ENCODE measurements around the gene CACNG4.

Gene CACNG4

DNA sequence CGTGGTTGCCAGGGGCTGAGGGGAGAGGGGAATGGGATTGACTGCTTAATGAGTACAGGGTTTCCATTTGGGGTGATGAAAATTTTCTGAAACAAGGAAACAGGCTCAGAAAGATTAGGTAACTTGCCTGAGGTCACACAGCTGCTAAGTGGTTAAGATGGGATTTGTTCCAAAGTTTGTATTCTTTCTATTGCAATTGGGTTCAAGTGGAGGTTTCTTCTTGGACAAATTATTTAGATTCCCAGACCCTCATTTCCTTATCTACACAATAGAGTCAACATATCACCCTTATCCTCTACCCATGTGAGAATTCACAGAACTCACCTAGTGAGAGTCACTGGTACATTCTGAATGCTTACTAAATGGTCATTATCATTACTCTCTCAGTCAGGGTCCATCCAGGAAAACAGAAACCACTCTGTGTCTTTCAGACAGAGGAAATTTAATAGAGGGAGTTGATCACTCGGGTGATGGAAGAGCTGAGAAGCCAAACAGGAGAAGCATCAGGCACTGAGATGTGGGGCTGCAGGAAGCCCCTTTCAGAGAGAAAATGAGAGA lies 22.6 kb downstream of the CACNG4 start:
- DNase-seq = no peak

DNA sequence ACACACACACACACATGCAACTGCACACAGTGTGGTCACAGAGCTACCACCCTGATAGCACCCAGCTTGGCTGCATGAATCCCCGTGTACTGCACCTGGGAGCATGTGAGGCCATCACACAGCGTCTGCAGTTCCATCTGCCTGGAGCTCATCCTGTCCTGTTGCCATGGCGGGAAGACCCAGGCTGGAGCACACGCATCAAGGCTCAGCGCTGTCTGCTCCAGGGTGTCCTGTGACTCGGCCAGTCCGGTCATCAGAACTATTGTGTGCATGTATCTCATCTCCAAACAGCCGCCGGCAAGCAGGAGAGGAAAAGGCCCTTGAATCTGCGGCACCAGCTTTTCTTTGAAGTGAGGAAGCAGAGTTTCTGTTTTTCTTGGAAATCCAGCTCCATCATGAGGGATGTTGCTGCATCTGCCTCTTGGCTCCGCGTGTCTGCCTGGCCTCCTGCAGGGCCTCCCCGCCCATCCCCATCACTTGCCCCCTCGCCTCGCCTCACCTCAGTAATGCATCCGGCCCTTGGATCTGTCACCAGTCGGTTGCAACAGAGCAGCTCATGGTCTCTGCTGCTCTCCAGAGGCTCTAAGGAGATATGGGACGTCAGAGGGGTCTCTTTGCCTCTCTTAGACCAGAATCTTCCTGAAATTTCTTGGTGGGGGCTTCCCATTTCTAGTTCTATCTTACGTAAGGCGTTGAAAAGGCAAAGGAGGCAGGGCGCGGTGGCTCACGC lies 23.7 kb downstream of the CACNG4 start:
- no peak for DNase-seq

DNA sequence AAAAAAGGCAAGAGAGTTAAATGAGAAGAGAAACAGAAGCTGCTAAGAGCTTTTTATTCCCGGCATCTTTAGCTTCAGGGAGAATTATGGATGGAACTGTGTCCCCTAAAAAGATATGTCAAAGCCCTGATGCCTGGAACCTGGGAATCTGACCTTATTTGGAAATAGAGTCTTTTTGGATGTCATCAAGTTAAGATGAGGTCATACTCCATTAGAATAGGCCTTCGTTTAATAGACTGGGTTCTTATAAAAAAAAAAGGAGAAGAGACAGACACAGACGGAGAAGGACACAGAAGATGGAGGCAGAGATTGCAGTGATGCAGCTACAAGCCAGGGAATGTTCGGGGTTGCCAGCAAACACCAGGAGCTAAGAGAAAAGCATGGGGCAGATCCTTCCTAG lies 24.6 kb downstream of the CACNG4 start:
- no peak for DNase-seq

DNA sequence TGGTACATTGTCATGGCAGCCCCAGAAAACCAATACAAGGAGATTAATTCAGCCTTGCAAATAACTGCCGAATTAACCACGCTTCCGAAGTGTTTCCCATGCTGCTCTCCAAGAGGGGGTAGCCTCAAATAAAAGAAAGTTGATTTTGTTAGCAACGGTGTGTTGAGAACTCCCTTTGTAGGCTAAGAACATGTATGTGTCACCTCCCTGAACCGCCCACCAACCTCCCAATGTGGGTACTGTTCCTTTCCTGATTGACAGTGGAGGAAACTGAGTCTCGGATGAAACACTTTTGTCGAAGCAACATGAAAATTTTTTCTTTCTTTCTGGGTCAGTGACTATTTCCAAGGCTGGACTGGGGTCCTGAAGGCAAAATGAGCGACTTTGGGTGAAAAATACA lies 25.1 kb downstream of the CACNG4 start:
- no peak for DNase-seq

DNA sequence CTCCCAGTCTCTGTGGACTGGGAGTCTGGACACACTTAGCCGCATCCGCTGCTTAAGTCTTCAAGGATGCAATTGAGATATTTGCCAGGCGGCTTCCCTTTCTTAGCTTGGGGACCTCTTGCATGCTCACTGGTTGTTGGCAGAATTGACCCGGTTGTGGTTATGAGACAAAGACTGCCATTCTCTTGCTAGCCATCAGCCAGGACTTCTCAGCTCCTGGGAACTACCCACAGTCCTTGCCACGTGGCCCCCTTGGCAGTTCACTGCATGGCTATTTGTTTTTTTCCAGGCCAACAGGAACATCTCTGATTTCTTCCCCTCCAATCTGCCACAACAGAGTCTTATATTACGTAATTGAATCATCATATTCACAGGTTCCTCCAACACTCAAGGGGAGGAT lies 25.5 kb downstream of the CACNG4 start:
- DNase-seq = no peak

DNA sequence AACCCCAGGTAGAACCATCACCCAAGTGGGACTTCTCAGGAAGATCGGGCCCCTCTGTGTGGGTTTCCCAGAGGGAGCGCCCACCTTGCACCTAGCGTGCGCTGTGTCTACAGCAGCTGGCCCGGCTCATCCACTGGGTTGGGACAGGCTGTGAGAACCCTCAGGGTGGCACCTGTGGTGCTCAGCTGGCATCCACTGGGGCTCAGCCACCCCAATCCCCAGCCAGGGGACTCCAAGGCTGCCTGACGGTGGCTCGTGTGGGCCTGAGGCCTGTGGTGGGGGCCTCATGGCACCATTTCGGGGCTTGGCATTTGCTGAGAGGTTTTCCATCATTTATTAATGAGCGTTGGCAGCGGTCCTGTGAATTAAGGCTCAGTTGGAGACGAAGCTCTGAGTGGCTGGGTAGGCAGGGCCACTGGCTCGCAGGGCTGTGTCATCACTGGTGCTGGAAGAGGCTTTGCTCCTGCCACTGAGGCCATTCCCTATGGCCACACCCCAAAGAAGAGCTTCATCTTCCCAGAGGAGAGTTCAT lies 28.5 kb downstream of the CACNG4 start:
- no peak for DNase-seq

DNA sequence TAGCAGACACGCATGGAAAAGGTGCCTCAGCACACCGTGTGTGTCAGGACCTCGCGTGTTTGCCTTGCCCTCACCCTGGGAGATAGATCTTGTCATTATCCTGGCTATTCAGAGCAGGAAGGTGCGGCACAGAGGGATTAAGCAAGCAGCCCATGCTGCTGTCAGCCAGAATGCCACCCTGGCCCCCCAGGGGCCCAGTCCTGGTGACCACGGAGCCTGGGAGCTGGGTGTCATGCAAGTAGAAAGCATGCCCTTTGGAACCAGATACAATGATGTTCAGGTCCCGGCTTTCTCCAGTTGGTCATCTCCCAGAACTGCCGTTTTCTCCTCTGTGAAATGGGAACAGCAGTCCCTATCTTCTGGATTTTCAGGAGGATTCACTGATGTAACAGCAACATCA lies 29.9 kb downstream of the CACNG4 start:
- no peak for DNase-seq

DNA sequence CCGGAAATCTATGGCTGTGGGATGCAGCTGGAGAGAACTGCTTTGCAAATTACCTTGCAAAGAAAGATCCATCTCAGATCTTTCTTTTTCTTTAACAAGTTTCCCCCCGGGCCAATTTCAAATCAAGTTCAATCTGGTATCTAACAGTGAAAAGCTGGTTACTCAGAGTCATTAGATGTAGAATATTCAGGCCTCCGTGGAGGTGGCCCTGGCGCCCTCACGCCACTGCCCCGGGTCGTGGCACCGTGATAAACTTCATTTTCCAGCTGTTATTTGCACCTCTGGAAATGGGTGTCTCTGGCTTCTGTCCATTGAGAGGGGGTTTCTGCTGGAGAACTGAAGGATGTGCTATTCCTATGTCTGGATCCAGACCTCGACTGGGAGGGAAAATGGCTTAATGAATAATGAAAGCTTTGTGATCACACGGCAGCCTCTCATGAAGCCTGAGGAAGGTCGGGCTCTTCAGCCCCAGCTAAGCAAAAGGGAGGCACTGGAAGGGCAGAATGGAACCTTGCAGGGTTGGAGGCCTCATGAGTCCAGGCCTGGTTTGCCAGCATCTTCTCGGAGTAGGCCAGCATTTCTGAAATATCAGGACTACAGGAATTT lies 30.5 kb downstream of the CACNG4 start:
- no peak for DNase-seq

DNA sequence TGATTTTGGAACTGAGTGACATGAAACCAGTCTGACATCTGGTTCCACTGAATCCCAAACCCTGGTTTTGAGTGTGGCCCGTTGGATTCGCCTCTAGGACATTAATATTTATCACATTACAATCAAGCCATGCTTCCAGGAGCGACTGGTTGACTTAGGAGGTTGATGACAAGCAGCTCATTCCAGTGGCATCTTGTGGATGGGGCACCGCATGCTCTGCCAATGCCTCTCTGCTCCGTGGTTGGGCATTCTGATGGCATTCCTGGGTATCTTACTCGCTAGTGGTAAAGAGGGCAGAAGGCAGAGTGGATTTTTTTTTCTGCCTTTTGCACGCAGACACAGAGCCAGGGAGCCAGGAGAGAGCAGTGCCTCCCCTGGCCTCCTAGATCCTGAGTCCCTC lies 31.4 kb downstream of the CACNG4 start:
- DNase-seq = no peak

DNA sequence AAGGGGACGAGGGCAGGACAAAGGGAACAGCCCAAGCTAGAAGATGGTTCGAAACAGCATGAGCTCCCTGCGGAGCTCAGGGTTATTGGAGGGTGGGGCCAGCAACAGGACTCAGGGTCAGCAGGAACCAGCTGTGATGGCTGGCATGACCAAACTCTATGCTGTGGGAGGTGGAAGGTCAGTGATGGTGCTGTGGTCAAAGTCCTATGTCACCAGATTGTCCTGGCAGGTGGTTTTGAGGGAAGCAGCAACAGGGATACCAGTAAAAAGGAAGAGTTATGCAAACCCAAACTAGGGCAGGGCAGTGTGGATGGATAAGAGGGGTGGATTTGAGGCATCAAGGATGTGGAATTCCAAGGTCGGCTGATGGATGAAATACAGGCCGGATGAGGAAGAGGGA lies 32.4 kb downstream of the CACNG4 start:
- no peak for DNase-seq

DNA sequence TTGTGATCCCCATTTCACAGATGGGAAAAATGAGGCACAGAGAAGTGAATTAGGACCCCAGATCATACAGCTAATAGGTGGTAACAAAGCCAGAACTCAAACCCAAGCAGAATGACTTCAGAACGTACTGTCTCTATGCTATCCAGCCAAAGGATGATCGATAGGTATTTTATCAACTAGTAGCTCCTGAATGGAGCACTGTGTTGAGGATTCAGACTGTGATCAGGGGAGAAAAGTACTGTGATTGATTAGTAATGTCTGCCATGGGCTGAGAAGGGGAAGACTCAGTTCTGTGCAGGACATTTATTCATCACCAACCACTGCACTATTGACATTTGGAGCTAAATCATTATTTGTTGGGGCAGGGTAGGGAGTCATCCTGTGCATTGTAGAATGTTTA lies 38.7 kb downstream of the CACNG4 start:
- DNase-seq = no peak

DNA sequence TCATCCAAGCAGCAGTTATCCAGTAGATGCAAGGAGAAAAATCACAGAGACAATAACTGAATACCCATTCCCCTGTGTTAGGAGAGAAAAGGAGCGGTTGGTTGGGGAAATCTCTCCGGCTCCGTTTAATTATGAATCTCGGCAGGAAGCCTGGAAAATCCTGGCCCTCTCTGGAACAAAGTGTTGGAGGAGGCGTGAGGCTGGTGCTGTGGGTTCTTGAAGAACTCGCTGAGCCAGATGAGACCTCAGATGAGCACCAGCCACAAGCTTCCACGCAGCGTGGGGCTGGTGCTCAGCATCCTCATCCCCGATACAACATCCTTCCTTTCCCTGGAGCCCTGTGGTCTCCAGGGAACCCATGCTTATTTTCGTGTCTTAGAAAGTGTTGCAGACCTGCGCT lies 39.7 kb downstream of the CACNG4 start:
- DNase-seq = no peak

DNA sequence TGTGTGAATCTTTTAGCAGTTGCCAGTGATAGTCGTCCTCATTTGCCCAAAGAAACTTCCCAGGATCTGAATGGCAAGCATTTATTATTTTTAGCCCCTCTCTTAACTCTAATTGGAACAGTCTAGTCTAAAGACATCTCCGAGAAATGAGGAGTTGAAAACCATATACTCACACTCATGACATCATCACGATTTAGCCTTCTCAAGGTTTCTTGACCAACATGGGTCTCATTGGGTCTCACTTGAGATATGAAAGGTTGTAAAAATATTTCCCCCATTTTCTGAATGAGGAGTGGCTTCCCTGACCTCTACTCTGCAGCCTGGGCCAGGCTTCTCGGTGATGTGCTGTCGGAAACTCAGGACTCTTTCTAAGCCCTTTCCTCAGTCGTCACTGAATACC lies 42.8 kb downstream of the CACNG4 start:
- no peak for DNase-seq

DNA sequence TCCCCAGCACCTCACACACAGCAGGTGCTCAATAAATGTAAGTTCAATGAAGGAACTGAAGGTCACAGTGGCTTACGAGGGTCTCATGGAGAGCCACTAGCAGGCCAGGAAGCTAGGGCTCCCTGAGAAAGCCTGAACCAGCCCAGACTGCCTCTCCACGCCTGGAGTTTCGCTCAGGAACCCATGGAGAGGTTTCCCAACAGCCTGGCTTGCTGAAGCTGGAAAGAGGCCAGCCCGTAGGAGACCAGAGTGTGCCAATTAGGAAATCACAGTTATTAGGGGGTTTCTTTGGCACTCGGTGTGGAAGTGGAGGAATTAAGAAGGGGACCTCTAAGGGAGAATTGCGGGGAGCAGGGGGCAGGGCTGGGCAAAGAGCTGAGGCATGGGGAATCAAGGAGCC lies 43.6 kb downstream of the CACNG4 start:
- no peak for DNase-seq

DNA sequence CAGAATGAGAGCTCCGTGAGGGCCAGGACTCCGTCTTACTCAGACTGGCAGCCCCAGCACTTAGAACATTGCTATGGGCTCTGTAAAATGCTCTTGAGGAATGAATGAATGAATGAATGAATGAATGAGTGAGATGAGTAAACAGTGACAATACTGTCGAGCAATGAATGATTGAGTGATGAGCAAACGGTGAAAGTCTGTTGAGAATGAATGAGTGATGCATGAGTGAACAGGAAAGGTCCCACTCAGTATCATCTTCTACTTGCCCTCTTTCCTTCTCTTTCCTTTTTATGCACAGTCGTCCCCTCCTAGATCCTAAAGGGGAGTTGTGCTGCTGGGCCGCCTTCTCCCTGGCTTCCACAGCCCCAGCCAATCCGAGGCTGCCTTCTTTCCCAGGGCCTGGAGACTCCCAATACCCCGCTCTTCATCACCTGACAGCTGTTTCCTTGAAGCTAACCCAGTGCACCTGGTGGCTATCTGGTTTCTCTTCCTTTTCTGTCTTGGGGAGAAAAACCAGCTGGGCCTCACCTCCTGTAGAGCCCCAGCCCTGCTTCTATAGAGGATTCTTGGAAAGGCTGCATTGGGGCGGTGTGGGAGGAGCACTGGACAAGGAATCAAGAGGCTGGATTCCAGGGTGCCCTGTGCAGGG lies 47.1 kb downstream of the CACNG4 start:
- no peak for DNase-seq

DNA sequence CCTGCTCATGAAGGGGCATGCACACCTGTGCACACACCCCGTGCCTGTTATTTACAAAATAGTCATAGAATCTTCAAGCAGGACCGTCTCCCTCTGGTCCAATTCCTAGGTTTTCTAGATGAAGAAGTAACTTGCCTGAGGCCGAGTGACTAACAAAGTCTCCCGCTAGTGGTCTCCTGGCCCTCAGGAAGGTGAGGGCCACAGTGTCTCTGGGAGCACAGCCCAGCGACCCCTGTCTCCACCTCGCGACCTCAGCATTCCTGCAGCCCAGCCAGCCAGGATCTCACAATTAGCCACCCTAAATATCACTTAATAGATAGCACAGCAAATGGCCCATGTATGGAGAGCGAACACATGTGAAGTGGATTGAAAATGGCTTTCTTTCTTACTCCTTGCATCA lies 49.4 kb downstream of the CACNG4 start:
- DNase-seq = no peak

DNA sequence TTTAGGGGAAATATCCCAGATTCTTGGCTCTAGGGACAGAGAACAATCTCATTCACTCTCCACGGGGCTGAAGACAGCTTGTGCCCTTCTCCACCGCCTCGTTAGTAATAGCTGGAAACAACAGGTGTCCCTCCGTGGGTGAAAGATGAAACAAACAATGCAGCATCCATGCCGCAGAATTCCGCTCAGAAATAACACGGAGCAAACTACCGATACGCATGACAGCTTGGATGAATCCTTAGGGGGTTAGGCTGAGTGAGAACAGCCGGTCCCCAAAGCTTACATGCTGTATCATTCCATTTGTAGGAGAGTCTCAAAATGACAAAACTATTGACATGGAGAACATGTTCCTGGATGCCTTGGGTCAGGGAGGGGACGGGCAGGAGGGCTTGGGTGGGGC lies 50.5 kb downstream of the CACNG4 start:
- DNase-seq = no peak

DNA sequence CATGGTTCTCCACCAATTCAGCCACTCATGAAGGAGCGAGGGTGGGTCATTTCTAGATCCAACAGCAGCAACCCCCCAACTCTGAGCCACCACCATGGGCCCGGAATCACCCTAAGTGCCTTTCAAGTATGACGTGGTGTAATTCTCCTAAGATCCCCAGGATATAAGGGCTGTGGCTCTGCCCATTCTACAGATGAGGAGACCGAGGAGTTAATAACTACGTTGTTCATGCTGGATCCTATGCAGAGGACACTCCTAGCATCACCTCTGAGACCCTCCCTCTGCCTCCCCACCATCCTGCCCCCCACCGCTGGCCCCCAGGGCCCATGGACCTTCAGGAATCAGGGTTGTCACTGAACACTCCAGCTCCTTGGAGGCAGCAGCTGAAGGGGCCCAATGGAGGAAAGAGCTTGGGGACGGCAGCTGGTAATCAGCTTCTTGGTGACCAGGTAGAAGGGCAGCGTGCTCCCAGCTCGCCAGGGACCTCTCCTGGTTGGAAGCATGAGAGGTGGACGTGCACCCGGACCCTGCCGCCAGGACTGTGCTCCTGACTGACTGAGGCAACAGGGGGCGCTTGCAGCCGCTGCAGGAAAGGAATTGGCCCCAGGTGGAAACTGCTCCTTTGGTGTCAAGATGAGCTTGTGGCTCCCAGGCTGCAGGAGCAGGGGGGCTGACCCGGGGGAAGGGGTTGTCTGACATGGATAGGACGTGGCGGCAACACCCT lies 51.7 kb downstream of the CACNG4 start:
- no peak for DNase-seq

DNA sequence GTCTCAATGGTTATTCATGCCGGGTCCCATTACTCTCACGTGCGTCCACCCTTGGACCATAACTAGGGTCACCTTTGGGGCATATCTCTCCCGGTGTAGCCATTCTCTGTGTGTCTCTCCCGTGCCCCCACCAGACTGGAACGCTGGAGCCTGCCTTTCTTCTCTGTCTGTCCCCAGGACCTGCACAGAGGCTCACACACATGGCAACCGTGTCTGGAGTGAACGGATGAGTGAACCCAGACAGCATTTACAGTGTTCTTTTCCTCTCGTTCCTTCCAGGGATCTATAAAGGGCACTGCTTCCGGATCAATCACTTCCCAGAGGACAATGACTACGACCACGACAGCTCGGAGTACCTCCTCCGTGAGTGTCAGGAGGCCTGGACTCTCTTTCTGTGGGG lies 53.4 kb downstream of the CACNG4 start:
- DNase-seq = no peak

DNA sequence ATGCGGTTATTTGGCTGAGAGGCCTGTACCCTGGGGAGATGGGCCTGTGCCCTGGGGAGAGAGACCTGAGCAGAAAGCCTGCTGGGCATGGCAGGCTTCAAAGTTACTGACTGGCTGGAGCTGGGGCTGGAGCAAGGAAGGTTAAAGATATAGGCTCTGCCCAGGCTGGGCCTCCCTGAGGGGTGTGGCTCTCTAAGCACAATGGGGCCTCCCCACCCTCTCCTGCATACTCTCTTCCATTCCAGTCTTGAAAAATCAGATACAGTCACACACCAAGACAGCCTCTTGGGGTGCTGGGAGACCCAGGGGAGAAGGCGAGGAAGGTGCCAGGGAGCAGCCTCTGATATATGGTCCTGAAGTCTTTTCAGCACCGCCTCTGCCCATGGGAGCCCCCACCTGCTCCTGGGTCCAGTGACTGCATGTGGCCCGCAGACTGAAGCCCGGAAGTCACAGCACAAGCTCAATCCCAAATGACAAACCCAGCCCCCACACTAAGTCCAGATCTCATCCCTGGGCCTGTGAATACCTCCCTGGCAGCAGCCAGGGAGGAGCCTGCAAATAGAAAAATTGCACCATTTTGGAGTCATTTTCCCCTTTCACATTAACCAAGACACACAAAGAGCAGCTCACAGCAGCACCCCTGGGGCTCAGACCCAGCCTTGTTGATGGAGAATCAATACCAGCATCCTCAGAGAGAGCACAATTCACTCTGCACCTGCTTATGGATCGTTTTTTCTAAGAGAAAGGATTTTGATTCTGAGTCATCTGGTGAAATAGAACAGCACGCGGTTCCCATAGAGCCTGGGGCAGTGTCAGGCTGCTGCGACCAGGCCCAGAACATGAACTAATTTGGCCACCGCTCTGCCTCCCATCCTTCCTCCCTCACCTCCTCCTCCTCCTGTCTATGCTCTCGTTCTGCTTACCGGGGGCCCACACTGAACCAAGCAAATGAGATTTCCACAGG lies 54.2 kb downstream of the CACNG4 start:
- peak; percentile 86 for DNase-seq

DNA sequence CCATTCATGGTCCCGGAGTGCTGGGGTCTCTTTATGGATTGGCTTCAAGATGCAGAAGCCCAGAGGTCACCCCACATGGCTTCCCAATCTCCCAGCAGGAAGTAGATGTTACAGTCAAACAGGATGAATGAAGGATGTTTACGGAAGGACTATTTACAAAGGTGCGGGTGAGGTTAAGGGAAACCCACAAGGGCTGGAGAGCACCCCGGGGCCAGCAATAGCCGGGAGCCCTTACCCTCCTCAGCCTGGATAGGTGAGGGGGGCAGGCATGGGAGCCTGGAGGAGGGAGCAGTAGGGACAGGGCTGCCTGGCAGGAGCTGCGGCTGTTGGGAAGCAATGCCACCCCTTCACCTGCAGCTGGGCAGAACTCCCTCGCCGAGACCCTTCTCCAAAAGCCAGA lies 55.3 kb downstream of the CACNG4 start:
- no peak for DNase-seq

DNA sequence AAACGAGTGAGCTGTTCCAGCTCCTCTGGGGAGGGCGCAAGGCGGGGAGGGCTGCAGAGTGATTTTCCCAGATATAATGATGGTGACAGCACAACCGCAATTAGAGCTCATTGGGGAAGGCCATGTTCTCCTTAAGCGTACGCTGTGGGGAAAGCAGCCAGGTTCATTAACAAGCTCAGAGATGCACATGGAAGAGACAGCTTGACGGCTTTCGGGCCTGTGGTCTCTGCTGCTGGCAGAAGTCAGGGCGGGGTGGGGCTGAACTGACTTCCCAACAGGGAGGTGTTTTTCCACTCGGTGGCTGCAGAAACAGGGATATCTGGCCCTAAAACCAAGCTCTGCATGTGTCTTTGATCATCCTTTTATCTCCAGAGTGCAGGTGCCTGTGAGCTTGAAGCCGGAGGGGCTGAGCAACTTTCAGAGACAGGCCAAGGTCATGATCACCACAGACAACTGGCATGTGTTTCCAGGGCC lies 55.8 kb downstream of the CACNG4 start:
- DNase-seq = peak; percentile 31

Measured in NCI-H1436 treated with DMSO at 0.1 percent for 48 hours (cell line).